ENCODE results near the gene MGAT3.

MGAT3 gene

DNA sequence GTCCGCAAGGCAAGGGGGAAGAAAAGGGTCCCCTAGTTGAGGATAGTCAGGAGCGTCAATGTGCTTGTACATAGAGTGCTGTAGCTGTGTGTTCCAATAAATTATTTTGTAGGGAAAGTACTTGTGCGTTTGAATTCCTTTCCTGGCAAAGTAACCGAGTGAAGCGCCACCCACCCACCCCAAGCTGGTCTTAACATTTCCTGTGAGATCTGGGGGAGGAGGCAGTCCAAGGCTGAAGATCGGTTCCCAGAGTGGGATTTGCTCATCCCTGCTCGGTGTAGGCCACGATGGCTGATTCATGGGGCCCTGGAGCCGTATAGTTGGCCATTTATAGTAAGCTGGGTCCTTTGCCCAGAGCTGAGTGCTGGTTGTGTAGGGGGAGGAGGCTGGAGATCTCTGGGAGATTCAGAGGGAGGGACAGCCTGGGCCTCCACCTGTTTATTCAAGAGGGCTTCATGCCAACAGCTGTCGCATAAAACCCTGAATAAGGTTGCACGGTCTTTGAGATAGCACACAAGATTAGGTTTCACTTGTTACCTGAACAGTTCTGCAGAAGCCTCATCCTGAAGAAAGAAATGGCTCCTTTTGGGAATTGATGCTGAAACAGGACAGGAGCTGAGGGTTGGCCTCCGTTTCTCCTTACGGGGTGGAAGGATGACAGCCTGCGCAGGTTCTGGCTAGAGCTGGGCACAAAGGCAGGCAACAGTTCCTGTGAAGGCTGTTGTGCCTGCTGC is 65.9 kb downstream of the MGAT3 start:
- H3K4me3 ChIP-seq (ENCODE audit: low read depth, low read length): peak overlapping the region; percentile 95
- H3K27ac ChIP-seq (ENCODE audit: extremely low read depth, low read depth, low read length): peak overlapping the region; percentile 95
- ChIA-PET CTCF (interaction anchor here (0.6 to 13.7 kb wide), 6 partner anchors 8 to 398 kb away, joined by 3 to 380 read pairs (median 8); no protein-coding TSS in a partner anchor), POLR2A (interaction anchor here (0.6 to 6.1 kb wide), 18 partner anchors 8 to 647 kb away, joined by 3 to 85 read pairs (median 3); partner anchors contain the start of genes MIEF1, RPL3, RPS19BP1 and TAB1)
- no peaks in the 10 kb centered on the region for H3K9me3 ChIP-seq (ENCODE audit: control insufficient read depth, insufficient read depth, low read depth, low read length)
- H3K4me1 ChIP-seq (ENCODE audit: control insufficient read depth, insufficient read depth, low read length): 0 out of 2 replicates have a peak, but pooled peaks cover 5% of the 10 kb centered on the region
- peaks cover 0 to 59% of the 10 kb centered on the region in 2 experiments; a peak in 2 of 3 replicates for H3K36me3 ChIP-seq (ENCODE audit: control insufficient read depth in 2 of 2, insufficient read depth in 1 of 2, low read length in 2 of 2)
- TF ChIP-seq ZNF121 (tag by site-specific recombination; IDR thresholded peaks at IDR 0.05): no peak
- no peak for TF ChIP-seq YY1 (tag by site-specific recombination; IDR thresholded peaks at IDR 0.05)
- TF ChIP-seq ZBTB7A (tag by site-specific recombination; IDR thresholded peaks at IDR 0.05; ENCODE audit: low read depth): 0 out of 2 replicates have a peak, but pooled peaks have one; percentile 28
- TF ChIP-seq ZBTB20 (tag by site-specific recombination; IDR thresholded peaks at IDR 0.05): peak; percentile 99
- TF ChIP-seq ZNF48 (tag by site-specific recombination; IDR thresholded peaks at IDR 0.05): no peak
- TF ChIP-seq ZFP37 (tag by site-specific recombination; IDR thresholded peaks at IDR 0.05): 0 out of 2 replicates have a peak, but pooled peaks have one; percentile 13
- peak; percentile 55; the same call in 1 of the 2 replicates for TF ChIP-seq ZSCAN30 (tag by site-specific recombination; IDR thresholded peaks at IDR 0.05)
- TF ChIP-seq GLIS2 (tag by site-specific recombination; IDR thresholded peaks at IDR 0.05): no peak
- no peak for TF ChIP-seq MEIS1 (CRISPR knock-in tag; IDR thresholded peaks at IDR 0.05; ENCODE audit: borderline replicate concordance)
- TF ChIP-seq ZBTB6 (tag by site-specific recombination; IDR thresholded peaks at IDR 0.05): peak; percentile 66; the same call in 1 of the 2 replicates
- TF ChIP-seq ZNF660 (tag by site-specific recombination; IDR thresholded peaks at IDR 0.05): peak; percentile 47; the same call in 1 of the 2 replicates
- peak; percentile 48; the same call in 1 of the 2 replicates for TF ChIP-seq SP2 (tag by site-specific recombination; IDR thresholded peaks at IDR 0.05)
- peak; percentile 46 for TF ChIP-seq ZFHX2 (tag by site-specific recombination; conservative IDR thresholded peaks at IDR 0.05)
- TF ChIP-seq ZXDB (tag by site-specific recombination; IDR thresholded peaks at IDR 0.05): peak; percentile 41; the same call in 1 of the 2 replicates
- TF ChIP-seq ZNF776 (tag by site-specific recombination; IDR thresholded peaks at IDR 0.05; ENCODE audit: borderline replicate concordance): no peak
- peak; percentile 95 for TF ChIP-seq SCRT1 (tag by site-specific recombination; IDR thresholded peaks at IDR 0.05; ENCODE audit: borderline replicate concordance)
- peak; percentile 55; the same call in 1 of the 2 replicates for TF ChIP-seq ZNF76 (tag by site-specific recombination; IDR thresholded peaks at IDR 0.05; ENCODE audit: borderline replicate concordance, low read depth)
- no peak for TF ChIP-seq ZNF37A (tag by site-specific recombination; IDR thresholded peaks at IDR 0.05)
- TF ChIP-seq EGR2 (tag by site-specific recombination; IDR thresholded peaks at IDR 0.05; ENCODE audit: low read depth): peak; percentile 58; the same call in 1 of the 2 replicates
- no peak for TF ChIP-seq SETDB1 (IDR thresholded peaks at IDR 0.05; ENCODE audit: insufficient read length, low read length)
- peak; percentile 55; the same call in 1 of the 2 replicates for TF ChIP-seq WT1 (tag by site-specific recombination; IDR thresholded peaks at IDR 0.05)
- no peak for TF ChIP-seq ZNF426 (tag by site-specific recombination; IDR thresholded peaks at IDR 0.05)
- TF ChIP-seq, protein P1, sequence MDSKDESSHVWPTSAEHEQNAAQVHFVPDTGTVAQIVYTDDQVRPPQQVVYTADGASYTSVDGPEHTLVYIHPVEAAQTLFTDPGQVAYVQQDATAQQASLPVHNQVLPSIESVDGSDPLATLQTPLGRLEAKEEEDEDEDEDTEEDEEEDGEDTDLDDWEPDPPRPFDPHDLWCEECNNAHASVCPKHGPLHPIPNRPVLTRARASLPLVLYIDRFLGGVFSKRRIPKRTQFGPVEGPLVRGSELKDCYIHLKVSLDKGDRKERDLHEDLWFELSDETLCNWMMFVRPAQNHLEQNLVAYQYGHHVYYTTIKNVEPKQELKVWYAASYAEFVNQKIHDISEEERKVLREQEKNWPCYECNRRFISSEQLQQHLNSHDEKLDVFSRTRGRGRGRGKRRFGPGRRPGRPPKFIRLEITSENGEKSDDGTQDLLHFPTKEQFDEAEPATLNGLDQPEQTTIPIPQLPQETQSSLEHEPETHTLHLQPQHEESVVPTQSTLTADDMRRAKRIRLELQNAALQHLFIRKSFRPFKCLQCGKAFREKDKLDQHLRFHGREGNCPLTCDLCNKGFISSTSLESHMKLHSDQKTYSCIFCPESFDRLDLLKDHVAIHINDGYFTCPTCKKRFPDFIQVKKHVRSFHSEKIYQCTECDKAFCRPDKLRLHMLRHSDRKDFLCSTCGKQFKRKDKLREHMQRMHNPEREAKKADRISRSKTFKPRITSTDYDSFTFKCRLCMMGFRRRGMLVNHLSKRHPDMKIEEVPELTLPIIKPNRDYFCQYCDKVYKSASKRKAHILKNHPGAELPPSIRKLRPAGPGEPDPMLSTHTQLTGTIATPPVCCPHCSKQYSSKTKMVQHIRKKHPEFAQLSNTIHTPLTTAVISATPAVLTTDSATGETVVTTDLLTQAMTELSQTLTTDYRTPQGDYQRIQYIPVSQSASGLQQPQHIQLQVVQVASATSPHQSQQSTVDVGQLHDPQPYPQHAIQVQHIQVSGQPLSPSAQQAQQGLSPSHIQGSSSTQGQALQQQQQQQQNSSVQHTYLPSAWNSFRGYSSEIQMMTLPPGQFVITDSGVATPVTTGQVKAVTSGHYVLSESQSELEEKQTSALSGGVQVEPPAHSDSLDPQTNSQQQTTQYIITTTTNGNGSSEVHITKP (tag by site-specific recombination; IDR thresholded peaks at IDR 0.05): peak; percentile 38; the same call in 1 of the 2 replicates
- TF ChIP-seq ZNF24 (tag by site-specific recombination; IDR thresholded peaks at IDR 0.05): no peak
- peak; percentile 72; the same call in 1 of the 2 replicates for TF ChIP-seq ZNF341 (tag by site-specific recombination; IDR thresholded peaks at IDR 0.05; ENCODE audit: low read depth)
- TF ChIP-seq, protein P2, sequence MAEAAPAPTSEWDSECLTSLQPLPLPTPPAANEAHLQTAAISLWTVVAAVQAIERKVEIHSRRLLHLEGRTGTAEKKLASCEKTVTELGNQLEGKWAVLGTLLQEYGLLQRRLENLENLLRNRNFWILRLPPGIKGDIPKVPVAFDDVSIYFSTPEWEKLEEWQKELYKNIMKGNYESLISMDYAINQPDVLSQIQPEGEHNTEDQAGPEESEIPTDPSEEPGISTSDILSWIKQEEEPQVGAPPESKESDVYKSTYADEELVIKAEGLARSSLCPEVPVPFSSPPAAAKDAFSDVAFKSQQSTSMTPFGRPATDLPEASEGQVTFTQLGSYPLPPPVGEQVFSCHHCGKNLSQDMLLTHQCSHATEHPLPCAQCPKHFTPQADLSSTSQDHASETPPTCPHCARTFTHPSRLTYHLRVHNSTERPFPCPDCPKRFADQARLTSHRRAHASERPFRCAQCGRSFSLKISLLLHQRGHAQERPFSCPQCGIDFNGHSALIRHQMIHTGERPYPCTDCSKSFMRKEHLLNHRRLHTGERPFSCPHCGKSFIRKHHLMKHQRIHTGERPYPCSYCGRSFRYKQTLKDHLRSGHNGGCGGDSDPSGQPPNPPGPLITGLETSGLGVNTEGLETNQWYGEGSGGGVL (tag by site-specific recombination; IDR thresholded peaks at IDR 0.05): peak; percentile 57
- peak; percentile 27; the same call in 1 of the 2 replicates for TF ChIP-seq HIC1 (tag by site-specific recombination; IDR thresholded peaks at IDR 0.05)
- TF ChIP-seq SP3 (tag by site-specific recombination; IDR thresholded peaks at IDR 0.05): peak; percentile 26; the same call in 1 of the 2 replicates
- TF ChIP-seq ZEB2 (tag by site-specific recombination; IDR thresholded peaks at IDR 0.05): peak; percentile 83
